HG03354 (cell line): ENCODE data around the gene ZNF845.
A peak's percentile ranks its signal among the peaks of the same experiment; 100 is the strongest.
"Not testable (repeated sequence)": the region's sequence is repeated elsewhere in the genome, so short reads cannot be mapped to it uniquely, and the experiment has no call there.

Experiments
- ATAC-seq: cut with Tn5 transposase; IDR thresholded peaks from one replicate; pipeline ENCODE4 v1.9.1; 2021; ENCODE audit warnings: mild to moderate bottlenecking; ENCODE audit not compliant: unreplicated experiment, poor library complexity, severe bottlenecking

The ZNF845 gene

DNA sequence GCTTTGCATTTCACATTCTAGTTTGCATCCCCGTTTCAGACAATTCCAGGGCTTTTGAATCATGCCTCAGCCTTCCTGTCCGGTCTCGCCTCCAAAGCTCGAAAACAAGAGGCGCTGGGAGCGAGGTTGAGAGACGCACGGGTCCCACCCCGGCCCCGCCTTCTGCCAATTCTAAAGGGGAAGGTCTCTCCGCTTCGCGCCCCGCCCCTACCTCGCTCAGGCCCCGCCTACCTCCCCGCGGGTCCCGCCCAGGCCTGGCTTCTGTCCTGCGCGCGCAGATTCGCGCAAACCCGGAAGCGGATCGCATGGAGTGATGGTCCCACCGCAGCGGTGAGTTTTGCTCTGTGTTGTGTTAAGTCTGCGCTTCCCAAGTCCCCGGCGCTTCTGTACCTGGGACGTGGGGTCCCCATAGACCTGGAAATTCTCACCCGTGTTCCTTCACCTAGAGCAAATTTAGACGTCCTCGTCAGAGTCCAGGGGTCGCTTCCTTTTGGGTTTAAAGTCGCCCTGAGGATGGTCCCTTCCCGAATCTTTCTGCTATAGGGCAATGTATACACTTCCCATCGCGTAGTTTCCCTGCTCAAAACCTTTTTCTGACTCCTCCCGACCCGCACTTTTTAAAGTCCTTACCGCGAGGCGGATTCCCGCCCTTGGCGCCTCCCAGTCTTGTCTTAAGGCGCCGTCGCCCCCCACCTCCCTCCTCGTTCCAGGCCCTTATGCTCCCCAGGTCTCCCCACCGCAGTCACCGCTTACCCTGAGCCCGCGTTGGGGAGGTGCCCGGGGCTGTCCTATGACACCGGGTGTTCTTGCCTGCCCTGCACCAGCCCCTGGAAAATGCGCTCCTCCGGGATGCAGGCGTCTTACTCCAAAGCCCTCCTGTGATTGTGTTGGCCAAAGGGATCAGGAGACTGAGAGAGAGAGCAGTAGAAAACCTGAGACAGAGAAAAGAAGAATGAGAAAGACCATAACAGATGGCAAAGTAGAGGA, at the start of gene ZNF845:
Gene ZNF845 (plus strand): TSS at position 287 of the 987 bp plus-strand sequence. CDS start 7,559 bp downstream, outside the sequence.
- peak; percentile 96 for ATAC-seq

DNA sequence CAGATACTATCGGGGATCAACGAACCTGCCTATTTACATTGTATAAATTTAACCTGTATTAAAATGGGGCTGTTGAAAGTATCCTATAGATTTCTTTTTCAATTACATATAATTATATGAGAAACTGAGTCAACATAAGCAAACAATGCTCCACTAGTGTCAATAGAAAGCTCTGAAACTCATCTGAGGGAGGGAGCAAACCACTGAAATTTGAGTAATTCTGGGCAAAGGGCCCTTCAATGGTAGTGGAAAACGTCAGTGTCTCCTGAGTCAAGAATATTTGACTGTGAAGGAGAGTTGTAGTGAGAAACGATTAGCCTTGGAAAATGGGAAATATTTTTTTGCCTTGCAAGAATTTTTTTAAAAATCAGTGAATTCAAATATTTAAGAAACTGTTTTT, 48.5 kb upstream of the ZNF845 start:
- no peak for ATAC-seq

DNA sequence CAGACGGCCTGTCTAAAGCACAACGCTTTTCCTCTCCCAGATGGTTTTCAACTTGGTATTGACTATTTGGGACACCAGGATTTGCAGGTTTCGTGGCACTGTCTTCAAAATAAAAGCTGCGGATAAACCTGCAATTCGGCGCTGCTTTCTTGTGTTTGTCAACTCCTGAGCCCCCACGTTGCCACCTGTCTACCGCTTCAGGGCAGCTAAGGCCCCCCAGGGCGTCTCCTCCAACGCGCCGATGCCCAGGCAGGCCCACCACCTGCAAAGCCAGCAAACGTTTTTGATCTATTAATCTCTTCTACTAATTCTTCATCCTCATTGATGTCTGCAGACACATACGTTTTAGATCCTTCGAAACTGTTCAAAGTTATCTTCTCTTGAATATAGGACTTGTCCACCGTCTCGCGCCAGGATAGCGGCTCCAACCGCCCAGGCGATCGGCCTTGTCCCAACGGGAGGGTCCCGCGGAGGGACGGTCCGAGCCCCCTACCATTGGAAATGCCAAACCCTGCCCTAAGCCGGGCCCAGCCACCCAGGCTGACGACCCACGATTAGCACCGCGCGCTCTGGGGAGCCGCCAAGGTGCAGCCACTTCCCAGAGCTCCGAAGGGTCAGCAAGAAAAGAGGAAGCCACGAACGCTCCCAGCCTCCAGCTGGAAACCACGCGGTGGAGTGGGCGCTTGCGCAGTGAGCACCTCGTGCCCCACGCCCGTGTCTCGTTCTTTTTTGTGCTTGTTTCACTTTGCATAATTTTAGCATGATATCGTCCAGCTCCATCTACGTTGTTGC, 42.6 kb upstream of the ZNF845 start:
- no peak for ATAC-seq

DNA sequence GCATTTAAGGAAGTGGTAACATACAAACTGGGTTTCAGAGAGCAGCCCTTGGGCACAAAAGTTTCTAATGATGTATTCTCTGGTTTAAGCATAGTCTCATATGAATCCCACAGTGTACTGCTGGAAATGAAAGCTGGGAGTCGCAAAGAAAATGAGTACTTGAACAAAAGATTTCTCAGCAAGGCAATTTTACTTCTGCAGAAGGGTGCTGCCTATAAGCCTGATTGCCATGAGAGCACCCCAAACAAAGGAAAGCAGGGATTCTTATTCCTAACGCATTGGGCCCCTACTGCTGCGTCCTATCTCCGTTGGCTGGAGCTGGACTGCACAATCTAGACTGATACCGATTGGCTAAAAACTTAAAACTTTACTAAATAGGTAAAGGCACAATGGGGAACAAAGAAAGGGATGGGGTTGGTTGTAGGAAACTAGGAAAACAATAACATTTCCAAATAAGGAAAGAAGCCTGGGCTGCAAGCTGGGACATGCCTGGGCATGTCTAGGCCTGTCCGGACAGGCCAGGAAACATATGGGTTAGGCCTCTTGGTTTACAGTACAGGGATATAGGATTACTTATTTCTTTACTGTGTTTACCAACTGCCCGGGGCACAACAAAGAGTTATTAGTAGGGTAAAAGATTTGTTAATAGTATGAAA, 38.6 kb upstream of the ZNF845 start:
- no peak for ATAC-seq

DNA sequence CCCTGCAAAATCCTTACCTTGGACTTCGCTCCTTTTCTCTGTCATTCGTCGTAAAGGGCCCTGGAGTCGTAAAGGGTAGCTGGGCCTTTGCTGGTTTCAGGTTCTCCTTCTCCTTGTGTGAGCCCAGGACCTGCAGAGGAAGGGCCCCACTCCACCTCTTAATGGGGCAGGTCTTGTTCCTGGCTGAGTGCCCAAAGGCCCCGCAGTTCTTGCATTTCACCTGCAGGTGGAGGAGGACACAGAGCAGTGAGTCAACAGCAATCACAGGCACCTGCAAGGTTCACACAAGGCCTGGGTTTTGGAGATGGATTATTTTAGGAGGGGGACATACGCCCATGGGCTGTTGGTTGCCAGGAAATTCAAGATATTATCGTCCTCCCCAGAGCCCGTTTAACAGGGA, 32.2 kb upstream of the ZNF845 start:
- not testable (repeated sequence) for ATAC-seq

DNA sequence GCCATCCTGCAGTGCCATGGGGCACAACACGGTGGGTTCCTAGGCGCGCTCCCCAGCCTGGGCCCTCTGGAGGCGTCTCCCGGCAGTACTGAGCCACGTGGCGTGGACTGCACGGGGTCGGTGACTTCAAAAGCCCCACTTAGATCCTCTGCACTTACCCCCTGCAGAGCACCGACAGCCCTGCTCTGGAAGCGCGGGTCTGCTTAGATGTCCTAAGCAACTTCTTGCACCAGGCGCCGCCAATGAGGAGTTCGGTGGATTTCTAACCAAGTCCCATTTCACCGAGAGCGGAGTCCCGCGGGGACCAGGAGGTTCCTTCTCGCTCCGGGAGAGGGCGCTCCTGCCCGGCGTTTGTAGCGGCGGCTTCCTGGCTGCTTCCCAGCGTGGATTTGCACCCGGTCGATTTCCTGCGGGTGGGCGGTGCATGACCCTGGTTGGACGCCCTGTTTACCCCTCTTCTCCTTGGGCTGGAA, 25.2 kb upstream of the ZNF845 start:
- no peak for ATAC-seq

DNA sequence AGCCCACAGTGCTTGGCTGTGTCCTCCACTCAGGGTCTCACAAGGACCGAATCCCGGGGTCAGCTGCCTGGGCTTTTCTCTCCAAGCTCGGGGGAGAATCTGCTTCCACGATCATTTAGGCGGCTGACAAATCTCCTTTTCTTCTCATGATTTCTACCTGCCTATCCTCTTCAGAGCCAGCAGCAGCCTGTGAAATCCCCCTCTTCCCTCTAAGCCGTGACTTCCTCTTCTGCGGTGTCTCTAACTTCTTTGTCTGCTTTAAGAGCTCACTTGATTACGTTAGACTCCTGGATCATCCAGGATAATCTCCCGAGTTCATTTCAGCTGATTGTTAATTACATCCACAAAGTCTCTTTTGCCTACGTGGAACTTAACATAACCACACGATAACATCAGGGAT, 22.5 kb upstream of the ZNF845 start:
- no peak for ATAC-seq

DNA sequence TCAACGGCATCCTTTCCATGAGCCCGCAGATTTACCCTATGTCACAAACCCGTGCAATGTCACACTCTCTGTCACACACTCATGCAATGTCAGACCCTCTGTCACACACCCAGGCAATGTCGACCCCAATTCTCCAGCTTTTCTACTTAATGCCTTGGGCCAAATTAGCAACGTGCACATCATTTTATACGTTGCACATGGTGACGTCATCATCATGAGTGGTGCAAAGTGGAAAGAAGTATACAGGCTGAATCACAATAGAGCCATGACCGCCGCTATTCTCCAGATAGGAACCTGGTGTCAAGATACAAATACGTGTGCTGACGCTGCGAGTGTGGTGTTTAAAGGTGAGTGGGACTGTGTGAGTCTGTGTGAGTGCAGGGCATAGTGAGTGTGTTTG, 21.7 kb upstream of the ZNF845 start:
- ATAC-seq = no peak

DNA sequence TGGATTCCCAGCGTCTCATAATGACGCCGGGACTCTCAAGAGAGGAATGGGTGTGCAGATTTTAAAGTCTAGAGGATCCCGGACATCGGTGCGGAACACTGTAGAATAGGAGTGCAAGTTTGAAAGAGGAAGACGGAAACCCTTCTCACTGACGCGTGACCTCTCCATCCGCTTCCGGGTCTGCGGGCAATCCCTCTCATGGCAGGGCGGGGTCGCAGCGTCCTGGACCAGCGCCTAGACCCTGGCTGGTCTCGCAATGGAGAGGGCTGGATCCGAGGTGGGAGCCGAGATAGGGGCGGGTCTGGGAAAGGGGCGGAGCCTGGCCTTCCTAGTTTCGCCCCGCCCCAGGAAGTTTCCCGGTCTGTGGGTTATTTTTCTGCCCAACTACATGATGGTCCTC, 4.6 kb upstream of the ZNF845 start:
- ATAC-seq = no peak

DNA sequence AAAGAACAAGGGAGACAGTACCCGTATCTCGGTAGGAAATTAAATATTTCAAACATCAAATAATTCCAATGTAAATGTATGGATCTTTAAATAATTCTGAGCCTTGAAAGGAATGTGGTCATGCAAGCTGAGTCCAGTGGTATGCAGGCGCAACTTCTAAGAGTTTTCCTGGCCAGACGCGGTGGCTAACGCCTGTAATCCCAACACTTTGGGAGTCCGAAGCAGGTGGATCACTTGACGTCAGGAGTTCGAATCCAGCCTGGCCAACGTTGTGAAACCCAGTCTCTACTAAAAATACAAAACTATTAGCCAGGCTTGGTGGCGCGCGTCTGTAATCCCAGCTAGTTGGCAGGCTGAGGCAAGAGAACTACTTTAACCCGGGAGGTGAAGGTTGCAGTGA, 1.1 kb upstream of the ZNF845 start:
- ATAC-seq = no peak

DNA sequence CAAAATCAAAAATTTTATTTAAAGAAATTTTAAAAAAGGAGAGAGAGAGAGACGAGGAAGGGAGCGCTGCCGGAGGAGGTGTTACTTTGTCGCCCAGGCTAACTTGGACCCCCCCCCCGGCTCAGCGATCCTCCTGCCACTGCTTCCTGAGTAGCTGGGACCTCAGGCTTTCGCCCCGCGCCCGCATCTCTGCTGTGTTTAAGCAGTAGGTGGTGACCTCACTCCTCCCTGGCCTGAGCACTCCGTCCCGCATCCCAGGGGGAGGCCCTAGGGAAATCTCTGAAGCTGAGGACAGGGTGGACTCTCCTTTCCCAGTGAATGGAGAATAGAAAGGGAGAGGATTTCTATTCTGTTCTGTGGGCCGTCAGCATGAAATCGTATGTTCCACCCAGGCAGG, 485 bp upstream of the ZNF845 start:
- ATAC-seq = peak; percentile 33

DNA sequence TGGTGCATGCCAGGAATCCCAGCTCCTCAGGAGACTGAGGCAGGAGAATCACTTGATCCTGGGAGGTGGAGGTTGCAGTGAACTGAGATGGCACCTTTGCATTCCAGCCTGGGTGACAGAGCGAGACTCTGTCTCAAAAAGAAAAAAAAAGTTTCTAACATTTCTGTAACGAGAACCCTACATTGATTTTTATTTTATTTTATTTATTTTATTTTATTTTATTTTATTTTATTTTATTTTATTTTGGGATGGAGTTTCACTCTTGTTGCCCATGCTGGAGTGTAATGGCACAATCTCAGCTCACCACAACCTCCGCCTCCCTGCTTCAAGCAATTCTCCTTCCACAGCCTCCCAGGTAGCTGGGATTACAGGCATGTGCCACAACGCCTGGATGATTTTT, 10.9 kb downstream of the ZNF845 start:
- ATAC-seq = not testable (repeated sequence)

DNA sequence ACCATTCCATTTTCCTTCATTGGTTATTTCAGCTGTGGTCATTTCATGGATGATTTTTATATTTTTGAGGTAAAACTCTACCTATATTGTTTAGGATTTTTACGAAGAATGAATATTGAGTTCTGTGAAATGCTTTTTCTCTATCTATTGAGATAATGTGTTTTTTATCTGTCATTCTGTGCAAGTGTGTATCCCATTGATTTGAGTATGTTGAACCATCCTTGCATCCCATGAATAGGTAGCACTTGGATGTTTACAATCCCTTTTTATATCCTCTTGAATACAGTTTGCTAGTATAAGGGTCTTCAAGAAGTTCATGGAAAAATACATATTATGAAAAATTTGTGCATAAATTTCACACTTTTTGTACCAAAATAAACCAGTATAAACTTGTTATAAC, 22.2 kb downstream of the ZNF845 start:
- no peak for ATAC-seq

DNA sequence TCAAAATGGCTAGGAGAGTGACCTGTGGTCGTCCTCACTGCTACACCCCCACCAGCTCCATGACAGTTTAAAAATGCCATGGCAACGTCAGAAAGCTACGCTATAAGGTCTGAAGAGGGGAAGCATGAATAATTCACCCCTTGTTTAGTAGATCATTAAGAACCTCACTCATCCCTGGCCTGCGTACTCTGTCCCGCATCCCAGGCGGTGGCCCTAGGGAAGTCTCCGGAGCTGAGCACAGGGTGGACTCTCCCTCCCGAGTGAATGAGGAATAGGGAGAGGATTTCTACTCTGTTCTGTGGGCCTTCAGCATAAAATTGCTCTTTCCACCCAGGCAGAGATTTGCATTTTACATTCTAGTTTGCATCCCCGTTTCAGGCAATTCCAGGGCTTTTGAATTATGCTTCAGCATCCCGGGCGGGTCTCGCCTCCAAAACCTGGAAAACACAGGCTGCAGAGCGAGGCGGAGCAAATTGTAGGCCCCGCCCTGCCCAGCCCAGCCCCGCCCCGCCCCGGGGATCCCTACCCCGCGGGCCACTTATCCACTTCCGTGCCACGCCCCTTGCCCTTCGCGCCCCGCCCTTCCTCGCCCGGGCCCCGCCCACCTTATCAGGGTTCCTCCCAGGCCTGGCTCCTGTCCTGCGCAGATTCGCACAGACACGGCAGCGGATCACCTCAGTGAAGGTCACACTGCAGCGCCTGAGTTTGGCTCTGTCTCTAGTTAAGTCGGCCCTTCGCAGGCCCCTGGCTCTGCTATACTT, 24.5 kb downstream of the ZNF845 start:
- no peak for ATAC-seq

DNA sequence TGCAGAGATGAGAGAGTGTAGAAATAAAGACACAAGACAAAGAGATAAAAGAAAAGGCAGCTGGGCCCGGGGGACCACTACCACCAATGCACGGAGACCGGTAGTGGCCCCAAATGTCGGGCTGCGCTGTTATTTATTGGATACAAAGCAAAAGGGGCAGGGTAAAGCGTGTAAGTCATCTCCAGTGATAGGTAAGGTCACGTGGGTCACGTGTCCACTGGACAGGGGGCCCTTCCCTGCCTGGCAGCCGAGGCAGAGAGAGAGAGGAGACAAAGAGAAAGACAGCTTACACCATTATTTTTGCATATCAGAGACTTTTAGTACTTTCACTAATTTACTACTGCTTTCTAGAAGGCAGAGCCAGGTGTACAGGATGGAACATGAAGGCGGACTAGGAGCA, 26.5 kb downstream of the ZNF845 start:
- ATAC-seq = not testable (repeated sequence)

DNA sequence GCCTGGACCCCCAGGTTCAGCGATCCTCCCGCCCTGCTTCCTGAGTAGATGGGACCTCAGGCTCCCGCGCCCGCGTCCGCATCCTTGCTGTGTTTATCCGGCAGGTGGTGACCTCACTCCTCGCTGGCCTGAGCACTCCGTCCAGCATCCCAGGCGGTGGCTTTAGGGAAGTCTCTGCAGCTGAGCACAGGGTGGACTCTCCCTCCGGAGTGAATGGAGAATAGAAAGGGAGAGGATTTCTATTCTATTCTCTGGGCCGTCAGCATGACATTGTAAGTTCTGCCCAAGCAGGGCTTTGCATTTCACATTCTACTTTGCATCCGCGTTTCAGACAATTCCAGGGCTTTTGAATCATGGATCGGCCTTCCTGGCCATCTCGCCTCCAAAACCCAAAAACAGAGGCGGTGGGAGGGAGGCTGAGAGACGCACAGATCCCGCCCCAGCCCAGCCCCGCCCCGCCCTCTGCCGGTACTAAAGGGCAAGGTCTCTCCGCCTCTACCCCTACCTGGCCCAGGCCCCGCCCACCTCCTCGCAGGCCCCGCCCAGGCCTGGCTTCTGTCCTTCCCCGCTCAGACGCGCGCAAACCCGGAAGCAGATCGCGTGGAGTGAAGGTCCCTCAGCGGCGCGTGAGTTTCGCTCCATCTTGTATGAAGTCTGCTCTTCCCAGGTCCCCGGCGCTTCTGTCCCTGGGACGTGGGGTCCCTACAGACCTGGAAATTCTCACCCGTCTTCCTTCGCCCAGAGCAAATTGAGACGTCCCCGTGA, 31.8 kb downstream of the ZNF845 start, which contains the start of gene ZNF525:
Gene ZNF525 (plus strand): TSS at position 572 of the 765 bp plus-strand sequence. CDS start 6,577 bp downstream, outside the sequence.
- peak; percentile 99 for ATAC-seq

DNA sequence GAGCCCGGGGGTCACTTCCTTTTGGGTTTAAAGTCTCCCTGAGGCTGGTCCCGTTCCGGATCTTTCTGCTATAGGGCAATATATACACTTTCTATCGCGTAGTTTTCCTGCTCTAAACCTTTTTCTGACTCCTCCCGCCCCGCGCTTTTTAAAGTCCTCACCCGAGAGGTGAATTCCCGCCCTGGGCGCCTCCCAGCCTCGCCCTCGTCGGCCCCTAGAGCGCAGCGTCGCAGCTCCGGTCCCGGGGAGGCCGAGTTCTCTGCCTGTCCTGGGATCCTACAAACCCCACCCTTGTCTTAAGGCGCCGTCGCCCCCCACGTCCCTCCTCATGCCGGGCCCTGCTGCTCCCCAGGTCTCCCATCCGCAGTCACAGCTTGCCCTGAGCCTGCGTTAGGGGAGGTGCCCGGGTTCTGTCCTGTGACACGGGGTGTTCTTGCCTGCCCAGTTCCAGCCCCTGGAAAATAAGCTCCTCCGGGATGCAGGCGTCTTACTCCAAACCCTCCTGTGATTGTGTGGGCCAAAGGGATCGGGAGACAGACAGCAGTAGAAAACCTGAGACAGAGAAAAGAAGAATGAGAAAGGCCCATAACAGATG, 32.4 kb downstream of the ZNF845 start:
- ATAC-seq = peak; percentile 40

DNA sequence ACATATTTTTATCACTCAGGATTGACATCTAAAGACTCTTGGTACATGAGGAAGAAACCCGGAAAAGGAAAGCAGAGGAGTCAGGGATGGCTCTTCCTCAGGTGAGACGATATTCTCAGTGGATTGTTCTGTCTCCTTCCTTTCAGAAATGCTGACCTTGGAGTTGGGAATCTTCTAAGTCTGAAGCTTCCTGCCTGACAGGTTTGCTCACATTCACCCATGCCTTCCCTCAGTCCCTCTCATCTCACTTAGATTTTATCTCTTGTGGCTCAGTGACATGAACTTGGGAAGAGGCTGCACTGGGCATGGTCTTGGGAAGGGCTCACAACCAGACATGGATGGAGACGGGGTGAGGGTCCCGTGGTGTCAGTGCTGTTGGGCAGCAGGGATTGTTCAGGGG, 38.6 kb downstream of the ZNF845 start:
- no peak for ATAC-seq
